ENCODE measurements around the gene ALLC. TPM values are rescaled to one million over a fixed set of nuclear protein-coding genes. Genes with fewer than 3 reads are reported as not detected.

Gene ALLC
- total RNA-seq, 1 donor from 2014 or later: not detected

GRCh38 chr2:3689998-3690748 lies 32.2 kb downstream of the ALLC start:
- no peak overlapping the region for H3K27ac Mint-ChIP-seq

DNA sequence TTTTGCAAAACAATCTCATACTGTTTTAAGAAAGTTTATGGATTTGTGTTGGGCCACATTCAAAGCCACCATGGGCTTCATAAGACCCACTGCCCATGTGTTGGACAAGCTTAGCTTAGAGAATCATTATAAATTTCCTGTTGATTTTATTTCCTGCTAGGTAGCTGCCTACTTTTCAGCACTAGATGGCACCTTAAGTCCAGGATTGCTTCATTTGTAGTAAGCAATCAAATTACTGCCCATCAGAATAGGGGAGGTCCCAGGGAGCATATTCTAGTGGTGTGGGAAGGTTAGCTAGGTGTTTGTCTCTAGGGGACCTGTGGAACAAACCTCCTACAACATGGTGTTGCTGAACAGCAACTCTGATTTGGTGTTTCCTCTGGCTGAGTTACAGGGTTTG lies 34.4 kb downstream of the ALLC start:
- Mint-ChIP-seq H3K36me3 (ENCODE audit: low read depth) (no peaks in the 10 kb centered on the region), H3K9me3 (peaks cover 4% of the 10 kb centered on the region), H3K27ac (no peak overlapping the region), H3K27me3 (ENCODE audit: insufficient read depth) (peaks cover 12% of the 10 kb centered on the region), H3K4me3 (no peak overlapping the region), H3K4me1 (ENCODE audit: low read depth) (no peaks in the 10 kb centered on the region)
- intact Hi-C loops (cut with micrococcal nuclease): no loop called here
- DNase-seq (ENCODE audit: low spot score): no peak

More at GRCh38 chr2:3689998-3690748, 32.2 kb downstream of the ALLC start:
- no peak overlapping the region for H3K4me3 Mint-ChIP-seq
- intact Hi-C loops (cut with micrococcal nuclease): no loop called here
- H3K36me3 Mint-ChIP-seq (ENCODE audit: low read depth): no peaks in the 10 kb centered on the region
- no peak for DNase-seq (ENCODE audit: low spot score)
- H3K4me1 Mint-ChIP-seq (ENCODE audit: low read depth): no peaks in the 10 kb centered on the region
- H3K27me3 Mint-ChIP-seq (ENCODE audit: insufficient read depth): peaks cover 9% of the 10 kb centered on the region
- peaks cover 4% of the 10 kb centered on the region for H3K9me3 Mint-ChIP-seq

GRCh38 chr2:3696545-3696944 lies 38.5 kb downstream of the ALLC start:
- Mint-ChIP-seq H3K9me3 (no peaks in the 10 kb centered on the region), H3K4me3 (no peak overlapping the region), H3K27ac (no peak overlapping the region), H3K27me3 (ENCODE audit: insufficient read depth) (peaks cover 2% of the 10 kb centered on the region), H3K36me3 (ENCODE audit: low read depth) (no peaks in the 10 kb centered on the region), H3K4me1 (ENCODE audit: low read depth) (no peaks in the 10 kb centered on the region)
- DNase-seq (ENCODE audit: low spot score): no peak
- intact Hi-C loops (cut with micrococcal nuclease): no loop called here

- Mint-ChIP-seq H3K36me3 (ENCODE audit: low read depth) (no peaks in the 10 kb centered on the region), H3K4me3 (no peak overlapping the region), H3K27ac (no peak overlapping the region), H3K27me3 (ENCODE audit: insufficient read depth) (peaks cover 8% of the 10 kb centered on the region), H3K4me1 (ENCODE audit: low read depth) (no peaks in the 10 kb centered on the region), H3K9me3 (no peaks in the 10 kb centered on the region)
- intact Hi-C loops (cut with micrococcal nuclease): no loop called here
- DNase-seq (ENCODE audit: low spot score): no peak
Observed at GRCh38 chr2:3701071-3701470, 43.1 kb downstream of the ALLC start.

DNA sequence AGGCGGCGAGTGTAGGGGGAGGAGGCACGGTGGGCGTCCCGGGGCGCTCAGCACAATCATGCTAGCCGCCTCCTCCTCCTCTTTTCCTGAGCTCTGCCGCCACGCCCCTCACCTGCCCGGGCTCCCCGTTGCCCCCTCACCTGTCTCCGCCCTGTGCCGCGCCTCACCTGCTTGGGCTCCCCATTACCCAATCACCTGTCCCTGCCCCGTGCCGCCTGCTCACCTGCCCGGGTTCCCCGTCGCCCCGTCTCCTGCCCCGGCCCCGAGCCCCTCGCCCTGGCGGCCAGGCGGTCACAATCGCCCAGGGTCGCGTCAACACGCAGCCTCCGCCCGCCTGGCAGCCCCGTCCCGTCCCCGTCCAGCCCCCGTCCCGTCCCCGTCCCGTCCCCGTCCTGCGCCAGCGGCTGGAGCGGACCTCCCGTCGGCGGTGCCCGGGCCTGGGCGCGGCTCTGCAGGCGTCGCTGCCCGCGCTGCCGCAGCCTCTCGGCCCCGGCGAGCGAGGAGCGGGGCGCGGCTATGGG lies 45.3 kb downstream of the ALLC start, which contains the start of gene DCDC2C:
DCDC2C (plus strand) TSS at position 340 of the 521 bp plus-strand sequence; CDS start at position 517, 177 bp downstream.
- Mint-ChIP-seq H3K4me3 (no peak within 1 kb of the TSS), H3K27me3 (ENCODE audit: insufficient read depth) (peaks cover 7% of the 10 kb centered on the region), H3K36me3 (ENCODE audit: low read depth) (no peaks in the 10 kb centered on the region), H3K4me1 (ENCODE audit: low read depth) (no peaks in the 10 kb centered on the region), H3K9me3 (no peaks in the 10 kb centered on the region), H3K27ac (no peak within 1 kb of the TSS)
- DNase-seq (ENCODE audit: low spot score): no peak
- intact Hi-C loops (cut with micrococcal nuclease): no loop called here

- H3K27ac Mint-ChIP-seq: no peak overlapping the region
- DNase-seq (ENCODE audit: low spot score): no peak
Observed at GRCh38 chr2:3703757-3704355, 45.9 kb downstream of the ALLC start.

GRCh38 chr2:3704692-3705091 lies 46.7 kb downstream of the ALLC start:
- intact Hi-C loops (cut with micrococcal nuclease): no loop called here
- DNase-seq (ENCODE audit: low spot score): no peak
- Mint-ChIP-seq H3K27me3 (ENCODE audit: insufficient read depth) (peaks cover 7% of the 10 kb centered on the region), H3K36me3 (ENCODE audit: low read depth) (no peaks in the 10 kb centered on the region), H3K4me3 (no peak overlapping the region), H3K4me1 (ENCODE audit: low read depth) (no peaks in the 10 kb centered on the region), H3K9me3 (no peaks in the 10 kb centered on the region), H3K27ac (no peak overlapping the region)

More at GRCh38 chr2:3703757-3704355, 45.9 kb downstream of the ALLC start:
- H3K4me1 Mint-ChIP-seq (ENCODE audit: low read depth): no peaks in the 10 kb centered on the region
- no peaks in the 10 kb centered on the region for H3K9me3 Mint-ChIP-seq
- H3K4me3 Mint-ChIP-seq: no peak overlapping the region
- intact Hi-C loops (cut with micrococcal nuclease): no loop called here
- peaks cover 7% of the 10 kb centered on the region for H3K27me3 Mint-ChIP-seq (ENCODE audit: insufficient read depth)
- H3K36me3 Mint-ChIP-seq (ENCODE audit: low read depth): no peaks in the 10 kb centered on the region

- H3K4me1 Mint-ChIP-seq (ENCODE audit: low read depth): no peaks in the 10 kb centered on the region
- H3K27ac Mint-ChIP-seq: no peak overlapping the region
- no peak for DNase-seq (ENCODE audit: low spot score)
- H3K4me3 Mint-ChIP-seq: no peak overlapping the region
- intact Hi-C loops (cut with micrococcal nuclease): no loop called here
- H3K9me3 Mint-ChIP-seq: no peaks in the 10 kb centered on the region
- peaks cover 7% of the 10 kb centered on the region for H3K27me3 Mint-ChIP-seq (ENCODE audit: insufficient read depth)
- H3K36me3 Mint-ChIP-seq (ENCODE audit: low read depth): no peaks in the 10 kb centered on the region
Observed at GRCh38 chr2:3705782-3706181, 47.8 kb downstream of the ALLC start.

DNA sequence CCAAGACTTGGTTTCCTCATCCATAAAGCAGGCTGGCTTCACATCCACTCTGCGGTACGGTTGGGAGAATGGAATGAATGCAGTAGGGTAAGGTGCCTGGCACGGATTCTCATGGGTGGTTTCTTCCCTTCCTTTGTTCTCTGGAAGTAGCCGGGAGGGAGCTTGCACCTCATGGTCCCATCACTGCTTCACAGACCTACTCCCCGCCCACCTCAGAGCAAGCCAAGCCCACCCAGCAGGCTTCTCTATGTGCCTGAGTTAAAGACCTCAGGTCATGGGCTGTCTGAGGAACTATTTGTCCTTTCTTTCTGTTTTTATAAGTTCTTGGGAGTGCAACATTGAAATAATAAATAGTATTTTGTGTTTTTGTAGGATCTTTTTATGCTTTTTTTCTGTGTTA lies 48.9 kb downstream of the ALLC start:
- no peak overlapping the region for H3K27ac Mint-ChIP-seq
- no peaks in the 10 kb centered on the region for H3K9me3 Mint-ChIP-seq
- H3K4me3 Mint-ChIP-seq: no peak overlapping the region
- no peak for DNase-seq (ENCODE audit: low spot score)
- no peaks in the 10 kb centered on the region for H3K36me3 Mint-ChIP-seq (ENCODE audit: low read depth)
- H3K4me1 Mint-ChIP-seq (ENCODE audit: low read depth): no peaks in the 10 kb centered on the region
- intact Hi-C loops (cut with micrococcal nuclease): no loop called here
- peaks cover 7% of the 10 kb centered on the region for H3K27me3 Mint-ChIP-seq (ENCODE audit: insufficient read depth)

GRCh38 chr2:3708576-3708975 lies 50.6 kb downstream of the ALLC start:
- peaks cover 4% of the 10 kb centered on the region for H3K27me3 Mint-ChIP-seq (ENCODE audit: insufficient read depth)
- H3K4me1 Mint-ChIP-seq (ENCODE audit: low read depth): no peaks in the 10 kb centered on the region
- no peaks in the 10 kb centered on the region for H3K9me3 Mint-ChIP-seq
- DNase-seq (ENCODE audit: low spot score): no peak
- intact Hi-C loops (cut with micrococcal nuclease): no loop called here
- no peaks in the 10 kb centered on the region for H3K36me3 Mint-ChIP-seq (ENCODE audit: low read depth)
- no peak overlapping the region for H3K4me3 Mint-ChIP-seq
- H3K27ac Mint-ChIP-seq: no peak overlapping the region

- H3K4me3 Mint-ChIP-seq: no peak overlapping the region
- DNase-seq (ENCODE audit: low spot score): no peak
Observed at GRCh38 chr2:3709225-3709624, 51.2 kb downstream of the ALLC start.

GRCh38 chr2:3712424-3712823 lies 54.4 kb downstream of the ALLC start:
- Mint-ChIP-seq H3K4me1 (ENCODE audit: low read depth) (no peaks in the 10 kb centered on the region), H3K27ac (no peak overlapping the region), H3K36me3 (ENCODE audit: low read depth) (no peaks in the 10 kb centered on the region), H3K4me3 (no peak overlapping the region), H3K27me3 (ENCODE audit: insufficient read depth) (no peaks in the 10 kb centered on the region), H3K9me3 (no peaks in the 10 kb centered on the region)
- intact Hi-C loops (cut with micrococcal nuclease): no loop called here
- no peak for DNase-seq (ENCODE audit: low spot score)

More at GRCh38 chr2:3709225-3709624, 51.2 kb downstream of the ALLC start:
- H3K9me3 Mint-ChIP-seq: no peaks in the 10 kb centered on the region
- peaks cover 4% of the 10 kb centered on the region for H3K27me3 Mint-ChIP-seq (ENCODE audit: insufficient read depth)
- H3K27ac Mint-ChIP-seq: no peak overlapping the region
- intact Hi-C loops (cut with micrococcal nuclease): no loop called here
- no peaks in the 10 kb centered on the region for H3K4me1 Mint-ChIP-seq (ENCODE audit: low read depth)
- no peaks in the 10 kb centered on the region for H3K36me3 Mint-ChIP-seq (ENCODE audit: low read depth)

DNA sequence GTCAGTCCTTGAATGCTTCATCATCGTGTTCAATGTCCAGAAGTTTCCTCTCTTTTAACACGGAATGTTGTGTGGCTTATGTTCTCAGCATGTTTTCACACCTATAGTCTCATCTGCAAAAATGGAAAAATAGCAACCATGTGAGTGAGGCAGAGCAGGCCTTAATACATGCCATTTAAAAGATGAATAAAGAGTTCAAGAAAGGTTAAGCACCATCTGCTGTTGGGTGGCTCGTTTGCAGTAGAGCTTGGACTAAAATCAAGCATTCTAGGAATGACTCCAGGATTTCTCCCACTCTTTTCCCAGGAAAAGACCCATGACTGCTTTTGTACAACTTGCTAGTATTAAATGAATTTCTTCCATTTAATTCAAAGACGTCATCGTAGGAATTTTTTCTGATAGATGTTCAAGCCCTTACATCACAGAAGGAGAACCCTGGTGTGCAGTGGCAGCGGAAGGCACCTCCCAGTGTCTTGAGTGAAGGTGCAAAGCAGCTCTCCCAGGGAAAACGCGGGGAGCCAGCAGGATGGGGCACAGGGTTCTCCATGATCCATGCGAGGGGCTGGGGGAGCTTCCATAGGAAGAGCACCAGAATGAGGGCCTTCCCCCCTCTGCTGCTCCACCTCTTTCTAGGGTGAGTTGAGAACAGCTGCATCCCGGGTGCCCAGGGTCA lies 55.0 kb downstream of the ALLC start:
- Mint-ChIP-seq H3K27me3 (ENCODE audit: insufficient read depth) (no peaks in the 10 kb centered on the region), H3K4me1 (ENCODE audit: low read depth) (no peaks in the 10 kb centered on the region), H3K36me3 (ENCODE audit: low read depth) (no peaks in the 10 kb centered on the region), H3K9me3 (no peaks in the 10 kb centered on the region), H3K4me3 (no peak overlapping the region), H3K27ac (no peak overlapping the region)
- no peak for DNase-seq (ENCODE audit: low spot score)
- intact Hi-C loops (cut with micrococcal nuclease): no loop called here
